ENCODE measurements around the gene MB21D2.

The MB21D2 gene

DNA sequence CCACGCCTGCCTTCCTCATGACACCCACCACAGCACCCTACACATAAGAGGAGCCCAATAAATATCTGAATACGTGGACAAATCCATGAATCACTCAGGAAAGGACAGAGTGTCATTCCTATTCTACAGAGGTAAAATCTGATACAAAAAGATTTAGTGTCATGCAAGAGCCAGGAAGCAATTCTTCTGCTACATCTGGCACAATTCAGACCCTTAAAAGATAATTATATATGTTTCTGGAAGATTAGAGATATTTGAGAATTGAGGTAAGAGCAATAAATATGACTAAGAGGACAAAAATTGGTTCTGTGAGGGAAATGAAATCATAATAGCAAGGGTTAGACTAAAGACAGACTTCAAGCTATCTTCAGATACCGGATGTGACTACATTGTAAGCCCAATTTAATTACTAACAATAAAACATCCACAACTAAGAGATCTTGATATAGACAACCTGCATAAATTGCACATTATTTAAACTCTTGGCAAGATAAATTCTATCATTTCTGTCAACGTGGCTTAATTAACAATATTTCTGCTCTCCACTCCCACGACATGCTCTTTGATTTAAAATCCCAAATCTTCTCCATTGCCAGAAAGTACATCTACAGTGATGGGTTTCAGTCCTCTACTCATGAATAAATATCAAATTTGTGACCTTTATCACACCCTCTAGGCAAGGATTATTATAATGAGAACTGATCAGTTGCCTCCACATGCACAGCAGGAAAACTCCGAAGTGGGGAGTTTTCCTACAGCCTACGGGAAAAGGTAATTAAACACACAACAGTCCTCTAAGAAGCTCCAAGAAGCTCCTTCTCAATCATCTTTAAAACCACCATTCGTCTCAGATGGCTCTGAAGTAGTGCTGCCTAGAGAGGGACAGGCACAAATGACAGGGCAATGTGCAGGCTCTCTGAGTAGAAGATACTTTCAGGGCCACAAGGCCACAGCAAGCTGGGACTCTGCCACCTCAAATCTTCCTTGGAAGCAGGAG, 32.6 kb downstream of the MB21D2 start:
- Histone ChIP-seq H3K9me3 (no peaks in the 10 kb centered on the region), H3K4me1 (peaks cover 0 to 25% (median 15%) of the 10 kb centered on the region in 4 donors), H3K27ac (no peak overlapping the region), H3K36me3 (no peaks in the 10 kb centered on the region), H3K4me3 (no peak overlapping the region), H3K27me3 (no peaks in the 10 kb centered on the region)
- TF ChIP-seq, protein P1, sequence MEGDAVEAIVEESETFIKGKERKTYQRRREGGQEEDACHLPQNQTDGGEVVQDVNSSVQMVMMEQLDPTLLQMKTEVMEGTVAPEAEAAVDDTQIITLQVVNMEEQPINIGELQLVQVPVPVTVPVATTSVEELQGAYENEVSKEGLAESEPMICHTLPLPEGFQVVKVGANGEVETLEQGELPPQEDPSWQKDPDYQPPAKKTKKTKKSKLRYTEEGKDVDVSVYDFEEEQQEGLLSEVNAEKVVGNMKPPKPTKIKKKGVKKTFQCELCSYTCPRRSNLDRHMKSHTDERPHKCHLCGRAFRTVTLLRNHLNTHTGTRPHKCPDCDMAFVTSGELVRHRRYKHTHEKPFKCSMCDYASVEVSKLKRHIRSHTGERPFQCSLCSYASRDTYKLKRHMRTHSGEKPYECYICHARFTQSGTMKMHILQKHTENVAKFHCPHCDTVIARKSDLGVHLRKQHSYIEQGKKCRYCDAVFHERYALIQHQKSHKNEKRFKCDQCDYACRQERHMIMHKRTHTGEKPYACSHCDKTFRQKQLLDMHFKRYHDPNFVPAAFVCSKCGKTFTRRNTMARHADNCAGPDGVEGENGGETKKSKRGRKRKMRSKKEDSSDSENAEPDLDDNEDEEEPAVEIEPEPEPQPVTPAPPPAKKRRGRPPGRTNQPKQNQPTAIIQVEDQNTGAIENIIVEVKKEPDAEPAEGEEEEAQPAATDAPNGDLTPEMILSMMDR (IDR thresholded peaks at IDR 0.05), result no peak
- DNase-seq, result no peak
- intact Hi-C loops (cut with DNase I; ENCODE audit: low total_unique reads), result no loop called here

DNA sequence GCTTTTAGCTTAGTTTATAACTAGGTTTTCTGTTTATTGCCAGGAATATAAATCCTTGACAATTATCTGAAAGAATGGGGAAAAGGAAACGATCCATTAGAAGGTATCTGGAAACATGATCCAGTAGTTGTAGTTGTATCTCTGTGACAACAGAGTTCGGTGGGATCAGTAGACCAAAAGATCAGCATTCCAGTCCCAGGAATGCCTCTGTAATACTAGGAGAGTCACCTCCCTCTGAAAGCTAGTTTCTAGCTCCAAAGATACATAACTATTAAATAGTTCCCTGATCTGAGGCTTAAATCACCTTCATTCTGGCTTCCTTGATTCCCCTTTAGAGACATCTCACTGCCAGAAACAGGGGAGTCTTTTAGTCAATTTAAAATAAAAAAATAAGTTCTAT, 34.1 kb downstream of the MB21D2 start:
- TF ChIP-seq, protein P1 (IDR thresholded peaks at IDR 0.05), result no peak
- Histone ChIP-seq H3K9me3 (no peaks in the 10 kb centered on the region), H3K4me3 (no peak overlapping the region), H3K4me1 (peaks cover 0 to 19% (median 9%) of the 10 kb centered on the region in 4 donors), H3K27me3 (no peaks in the 10 kb centered on the region), H3K27ac (no peak overlapping the region), H3K36me3 (no peaks in the 10 kb centered on the region)
- no peak for DNase-seq
- intact Hi-C loops (cut with DNase I; ENCODE audit: low total_unique reads), result no loop called here

DNA sequence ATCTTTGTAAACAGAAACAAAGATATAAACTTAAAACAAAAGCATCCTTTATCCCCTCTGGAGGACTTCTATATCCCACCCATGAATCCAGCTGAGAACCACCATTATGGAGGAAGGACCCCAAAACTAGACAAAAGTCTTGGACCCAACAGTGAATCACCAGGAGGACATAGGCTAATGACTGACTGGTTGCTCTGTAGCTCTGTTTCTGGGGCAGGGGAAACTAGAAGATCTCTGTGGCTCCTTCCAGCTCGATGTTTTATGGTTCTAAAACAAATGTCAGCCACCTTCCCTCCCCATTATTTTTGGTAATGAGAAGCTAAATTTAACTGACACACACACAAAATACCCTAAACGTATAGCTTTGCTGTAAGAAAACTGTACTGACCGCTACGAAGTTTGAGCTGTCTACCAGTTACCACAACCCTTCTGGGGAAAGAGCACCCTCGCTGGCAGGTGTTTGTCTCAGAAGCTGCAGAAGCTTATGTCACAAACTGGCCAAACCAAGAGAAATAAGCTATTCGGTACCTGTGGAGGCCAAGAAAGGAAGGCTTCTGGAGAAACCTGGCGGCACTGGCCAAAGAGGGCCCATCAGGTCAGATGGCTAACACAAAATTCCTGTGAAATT, 36.4 kb downstream of the MB21D2 start:
- Histone ChIP-seq H3K27ac (no peak overlapping the region), H3K4me3 (no peak overlapping the region)
- intact Hi-C loops (cut with DNase I; ENCODE audit: low total_unique reads), result no loop called here

DNA sequence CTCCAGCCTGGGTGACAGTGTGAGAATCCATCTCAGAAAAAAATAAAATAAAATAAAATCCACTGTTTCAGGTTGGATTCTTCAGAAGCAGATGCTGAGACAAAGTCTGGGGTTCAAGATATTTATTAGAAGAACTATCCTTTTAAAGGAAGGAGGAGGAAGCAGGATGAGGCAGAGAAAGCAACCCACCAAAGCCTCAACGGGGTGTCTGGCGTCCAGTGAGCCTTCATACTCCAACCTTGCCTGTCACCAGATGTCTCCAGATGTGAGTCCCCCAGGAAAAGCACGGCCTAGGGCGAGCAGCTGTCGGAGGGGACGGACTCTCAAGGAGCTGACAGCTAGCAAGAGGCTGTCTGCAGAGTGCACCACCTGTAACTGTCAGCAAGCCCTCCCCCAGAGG, 37.3 kb downstream of the MB21D2 start:
- intact Hi-C loops (cut with DNase I; ENCODE audit: low total_unique reads), result no loop called here
- Histone ChIP-seq H3K27me3 (no peaks in the 10 kb centered on the region), H3K27ac (no peak overlapping the region), H3K9me3 (no peaks in the 10 kb centered on the region), H3K36me3 (no peaks in the 10 kb centered on the region), H3K4me3 (no peak overlapping the region), H3K4me1 (peaks cover 0 to 12% (median 4%) of the 10 kb centered on the region in 4 donors)
- no peak for DNase-seq
- TF ChIP-seq, protein P1 (IDR thresholded peaks at IDR 0.05), result no peak

More for the DNA sequence above, 36.4 kb downstream of the MB21D2 start:
- no peak for DNase-seq
- Histone ChIP-seq H3K9me3 (no peaks in the 10 kb centered on the region), H3K27me3 (no peaks in the 10 kb centered on the region), H3K4me1 (peaks cover 0 to 12% (median 4%) of the 10 kb centered on the region in 4 donors), H3K36me3 (no peaks in the 10 kb centered on the region)
- TF ChIP-seq, protein P1 (IDR thresholded peaks at IDR 0.05), result no peak

DNA sequence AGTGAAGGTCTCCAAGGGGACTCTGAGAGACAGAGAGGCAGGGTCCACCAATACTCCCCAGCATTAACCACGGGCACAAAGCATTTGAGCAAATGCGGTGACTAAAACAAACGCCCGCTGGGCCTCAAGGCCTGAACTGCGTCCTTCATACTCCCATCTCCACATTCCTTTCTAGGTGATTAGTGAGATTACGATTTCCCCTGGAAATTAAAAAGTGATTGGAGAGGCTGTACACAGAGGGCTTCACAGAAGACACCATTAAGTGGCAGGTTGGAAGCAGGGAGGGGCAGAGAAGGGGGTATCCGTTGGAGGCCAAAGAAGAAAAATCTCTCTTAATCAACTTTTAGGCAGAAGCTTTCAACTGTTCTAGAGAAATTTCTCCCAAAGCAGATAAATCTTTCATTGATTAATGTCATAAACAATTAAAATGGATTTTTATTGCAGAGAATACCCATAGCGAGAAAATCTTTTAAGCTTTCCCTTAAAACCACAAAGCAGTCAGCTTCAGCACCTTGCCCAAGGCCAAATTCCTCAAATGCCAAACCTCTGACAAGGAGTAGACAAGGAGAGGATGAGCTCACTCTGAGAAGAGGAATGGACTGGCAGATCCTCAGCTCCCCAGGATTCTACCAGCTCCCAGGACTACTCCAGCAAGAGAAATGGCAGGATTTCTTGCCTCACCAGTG, 38.2 kb downstream of the MB21D2 start:
- intact Hi-C loops (cut with DNase I; ENCODE audit: low total_unique reads), result no loop called here

More for the DNA sequence above, 38.2 kb downstream of the MB21D2 start:
- TF ChIP-seq, protein P1 (IDR thresholded peaks at IDR 0.05), result no peak
- H3K4me3 ChIP-seq, result no peak overlapping the region
- peaks cover 0 to 12% (median 4%) of the 10 kb centered on the region in 4 donors for H3K4me1 ChIP-seq
- H3K36me3 ChIP-seq, result no peaks in the 10 kb centered on the region
- DNase-seq, result no peak
- H3K27me3 ChIP-seq, result no peaks in the 10 kb centered on the region
- H3K9me3 ChIP-seq, result no peaks in the 10 kb centered on the region
- H3K27ac ChIP-seq, result no peak overlapping the region

Data from tibial artery (tissue), 4 donors.